OCI-LY7 (cell line): Measurements from ENCODE around the gene DDIT4. TPM values are rescaled to one million over a fixed set of nuclear protein-coding genes. Genes with fewer than 3 reads are reported as not detected.

Experiments used
- BruUV-seq: library from RNA; stranded (reverse); fragments of 400-500 nt; replicated peaks from 2 replicates; lab custom pipeline; 2021; lab: Mats Ljungman, UMichigan
- CTCF ChIA-PET: fragments of 300-600 bp; sonication (Branson Sonifier 250); formaldehyde crosslinking; loops from one replicate; lab custom pipeline; 2022; ENCODE audit warnings: antibody characterized with exemption; ENCODE audit not compliant: unreplicated experiment; lab: Charles Lee
- POLR2A ChIA-PET: fragments of 300-600 bp; sonication (Branson Sonifier 250); formaldehyde crosslinking; loops from one replicate; lab custom pipeline; 2022; ENCODE audit warnings: antibody characterized with exemption; lab: Charles Lee
- DNase-seq: peaks from one replicate; pipeline ENCODE4 v3.0.0-alpha.2; 2015; ENCODE audit warnings: low spot score
- H2AFZ ChIP-seq: fragments of 200-600 bp; sonication (generic), shearing (Covaris generic); 2 replicates; pipeline ENCODE4 v1.6.1; 2014; ENCODE audit warnings: mild to moderate bottlenecking, antibody characterized with exemption, low read length, moderate library complexity
- H3K27ac ChIP-seq: fragments of 200-600 bp; sonication (generic); 2 replicates; pipeline ENCODE4 v1.5.1; 2014; ENCODE audit warnings: mixed run types, low read depth, mild to moderate bottlenecking, moderate library complexity, low read length, inconsistent platforms; ENCODE audit not compliant: poor library complexity, severe bottlenecking
- H3K36me3 ChIP-seq: fragments of 200-600 bp; sonication (generic); 2 replicates; pipeline ENCODE4 v1.6.1; 2014; ENCODE audit warnings: mild to moderate bottlenecking, antibody characterized with exemption, low read length, moderate library complexity, mixed read lengths; ENCODE audit not compliant: insufficient read depth
- H3K4me1 ChIP-seq: fragments of 200-600 bp; sonication (generic); 2 replicates; pipeline ENCODE4 v1.5.1; 2014; ENCODE audit warnings: mild to moderate bottlenecking, low read length; ENCODE audit not compliant: insufficient read depth, poor library complexity, severe bottlenecking
- H3K4me2 ChIP-seq: fragments of 200-600 bp; sonication (generic); 2 replicates; pipeline ENCODE4 v1.6.1; 2014; ENCODE audit warnings: mild to moderate bottlenecking, low read length
- H3K4me3 ChIP-seq: fragments of 200-600 bp; sonication (generic); 2 replicates; pipeline ENCODE4 v1.5.1; 2014; ENCODE audit warnings: mild to moderate bottlenecking, low read depth, low read length; ENCODE audit not compliant: poor library complexity, severe bottlenecking
- H3K79me2 ChIP-seq: fragments of 200-600 bp; sonication (generic); 2 replicates; pipeline ENCODE4 v1.6.1; 2016; ENCODE audit warnings: low read depth, mild to moderate bottlenecking, low read length, moderate library complexity, mixed read lengths; ENCODE audit not compliant: insufficient read depth
- H3K9me2 ChIP-seq: fragments of 200-600 bp; sonication (generic); 2 replicates; pipeline ENCODE4 v1.6.1; 2016; ENCODE audit warnings: mild to moderate bottlenecking, low read length, mixed read lengths; ENCODE audit not compliant: insufficient read depth
- H3K9me3 ChIP-seq: fragments of 200-600 bp; sonication (generic); 2 replicates; pipeline ENCODE4 v1.6.1; 2014; ENCODE audit warnings: mild to moderate bottlenecking, mixed run types, low read length, mixed read lengths
- H4K20me1 ChIP-seq: fragments of 200-600 bp; sonication (generic); 2 replicates; pipeline ENCODE4 v1.6.1; 2014; ENCODE audit warnings: mild to moderate bottlenecking, antibody characterized with exemption, low read length, moderate library complexity, mixed read lengths; ENCODE audit not compliant: insufficient read depth
- CTCF ChIP-seq: fragments of 200-600 bp; sonication (generic); conservative IDR thresholded peaks from 2 replicates; pipeline ENCODE4 v1.5.1; 2014; ENCODE audit warnings: mild to moderate bottlenecking, antibody characterized with exemption, low read length, moderate library complexity, mixed read lengths
- EZH2phosphoT487 ChIP-seq: fragments of 200-600 bp; sonication (generic); IDR thresholded peaks from 2 replicates; pipeline ENCODE4 v1.6.1; 2018; ENCODE audit warnings: low read depth, borderline replicate concordance, mild to moderate bottlenecking, mixed run types, antibody characterized with exemption, low read length, moderate library complexity, mixed read lengths
- intact Hi-C: fragments of 100-400 bp; cut with micrococcal nuclease; formaldehyde crosslinking; loops from one replicate; pipeline ENCODE4 v1.10.0; 2022; ENCODE audit not compliant: unreplicated experiment
- total RNA-seq, 2 experiments: library from RNA; depleted of rRNA in 1 of 2; stranded (reverse); fragments of >200 nt in 1 of 2; shearing (Covaris generic) in 1 of 2; gene quantifications; 2 replicates each; pipeline ENCODE4 v1.2.3, GENCODE V29; 2014 to 2022

The DDIT4 gene
- total RNA-seq, 2 experiments from 2014 or later: 91.8 to 102 TPM

- no TSS peak for BruUV-seq
- H3K4me1 ChIP-seq: peaks cover 40% of the 10 kb centered on the region
- no peaks in the 10 kb centered on the region for H3K79me2 ChIP-seq
- H3K9me3 ChIP-seq: no peaks in the 10 kb centered on the region
- intact Hi-C loops: no loop called here
- H3K4me2 ChIP-seq: no peak overlapping the region
- H3K36me3 ChIP-seq: no peaks in the 10 kb centered on the region
- H2AFZ ChIP-seq: peak overlapping the region; percentile 36; the same call in 1 of the 2 replicates
- H3K9me2 ChIP-seq: no peaks in the 10 kb centered on the region
- DNase-seq: no peak
- ChIA-PET CTCF (interaction anchor here (0.6 kb wide), 1 partner anchor 98 kb away, joined by 3 read pairs; no protein-coding TSS in a partner anchor), POLR2A (no interaction called here)
- H3K27ac ChIP-seq: no peak overlapping the region
- TF ChIP-seq CTCF: peak; percentile 65
- no peak for TF ChIP-seq EZH2phosphoT487
- H4K20me1 ChIP-seq: no peaks in the 10 kb centered on the region
- H3K4me3 ChIP-seq: no peak overlapping the region
These were observed 29.8 kb upstream of the DDIT4 start for GRCh38 chr10:72243822-72244437.

- Histone ChIP-seq H3K4me2 (peak overlapping the region; percentile 9; the same call in 1 of the 2 replicates), H3K36me3 (no peaks in the 10 kb centered on the region), H3K9me2 (no peaks in the 10 kb centered on the region), H2AFZ (peak overlapping the region; percentile 36; the same call in 1 of the 2 replicates), H3K4me3 (no peak overlapping the region), H4K20me1 (no peaks in the 10 kb centered on the region), H3K4me1 (peaks cover 47% of the 10 kb centered on the region), H3K9me3 (no peaks in the 10 kb centered on the region), H3K79me2 (no peaks in the 10 kb centered on the region), H3K27ac (no peak overlapping the region)
- DNase-seq: no peak
- ChIA-PET CTCF (no interaction called here), POLR2A (interaction anchor here (0.7 kb wide), 1 partner anchor 52 kb away, joined by 3 read pairs; no protein-coding TSS in a partner anchor)
- TF ChIP-seq CTCF: no peak
- no peak for TF ChIP-seq EZH2phosphoT487
- no TSS peak for BruUV-seq
- intact Hi-C loops: no loop called here
These were observed 29.1 kb upstream of the DDIT4 start for GRCh38 chr10:72244573-72245038.

GRCh38 chr10:72245949-72246525, 27.7 kb upstream of the DDIT4 start:
- TF ChIP-seq EZH2phosphoT487: no peak
- no peak for TF ChIP-seq CTCF
- Histone ChIP-seq H3K79me2 (no peaks in the 10 kb centered on the region), H4K20me1 (no peaks in the 10 kb centered on the region), H3K4me2 (no peak overlapping the region), H3K9me2 (no peaks in the 10 kb centered on the region), H3K4me1 (peaks cover 59% of the 10 kb centered on the region), H3K36me3 (no peaks in the 10 kb centered on the region), H3K9me3 (no peaks in the 10 kb centered on the region), H2AFZ (no peak overlapping the region), H3K27ac (no peak overlapping the region), H3K4me3 (no peak overlapping the region)
- DNase-seq: no peak
- ChIA-PET CTCF (no interaction called here), POLR2A (interaction anchor here (0.6 to 3.1 kb wide), 9 partner anchors 9 to 86 kb away, joined by 3 to 37 read pairs (median 4); partner anchors contain the start of gene DDIT4)
- intact Hi-C loops: no loop called here
- no TSS peak for BruUV-seq
